ENCODE data around the gene TMEM236. TPM values are rescaled to one million over a fixed set of nuclear protein-coding genes. Genes with fewer than 3 reads are reported as not detected.

The TMEM236 gene
- total and polyA plus RNA-seq, 2 donors (not counting 3 experiments of a cell fraction or from before 2014, with no cell fraction given), result 0.24 to 0.29 TPM

DNA sequence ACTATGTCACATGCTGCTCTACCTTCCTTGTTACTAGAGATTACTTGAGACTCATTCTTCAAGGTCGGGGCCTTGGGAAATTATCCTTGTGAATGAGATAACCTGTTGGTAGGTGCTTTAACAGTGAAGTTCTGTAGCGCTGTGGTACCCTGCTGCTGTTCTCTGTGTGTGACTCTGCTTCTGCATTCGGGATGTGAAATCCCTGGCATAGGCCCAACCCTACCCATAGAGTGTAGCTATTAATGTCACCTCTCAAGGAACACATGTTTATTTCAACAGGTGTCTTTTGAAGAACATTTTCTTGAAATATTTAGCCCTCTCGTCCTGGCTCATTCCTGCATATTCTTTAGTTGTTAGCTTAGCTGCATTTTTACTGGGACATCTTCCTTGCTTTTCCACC, 41.8 kb upstream of the TMEM236 start:
- peaks cover 5 to 11% of the 10 kb centered on the region in 2 experiments for H3K36me3 ChIP-seq (ENCODE audit: control insufficient read depth in 2 of 2, extremely low read depth in 1 of 2, insufficient read depth in 2 of 2, low read length in 2 of 2)
- no peak overlapping the region for H3K4me3 ChIP-seq (replicated peaks in 1 of 3; ENCODE audit: insufficient read depth in 1 of 3, low read depth in 1 of 3, low read length in 3 of 3)
- DNase-seq (ENCODE audit: low read depth, low spot score) (no peak), FAIRE-seq (no peak)
- TF ChIP-seq JUN (IDR thresholded peaks at IDR 0.05; ENCODE audit: borderline replicate concordance, insufficient read depth, insufficient read length, low read depth) (no peak), FOS (IDR thresholded peaks at IDR 0.05; ENCODE audit: borderline replicate concordance, insufficient read depth, low read length) (no peak), GATA2 (IDR thresholded peaks at IDR 0.05; ENCODE audit: insufficient read depth, insufficient read length, low read depth, low read length) (no peak), MYC (IDR thresholded peaks at IDR 0.05; ENCODE audit: low read depth, low read length) (no peak), EZH2 (IDR thresholded peaks at IDR 0.05; ENCODE audit: borderline replicate concordance, low read depth, low read length, severe bottlenecking) (no peak), POLR2A (IDR thresholded peaks at IDR 0.05; ENCODE audit: low read depth, low read length) (no peak), POLR2AphosphoS5 (IDR thresholded peaks at IDR 0.05; ENCODE audit: insufficient read depth, low read depth, low read length) (no peak)
- TF ChIP-seq, protein P1, sequence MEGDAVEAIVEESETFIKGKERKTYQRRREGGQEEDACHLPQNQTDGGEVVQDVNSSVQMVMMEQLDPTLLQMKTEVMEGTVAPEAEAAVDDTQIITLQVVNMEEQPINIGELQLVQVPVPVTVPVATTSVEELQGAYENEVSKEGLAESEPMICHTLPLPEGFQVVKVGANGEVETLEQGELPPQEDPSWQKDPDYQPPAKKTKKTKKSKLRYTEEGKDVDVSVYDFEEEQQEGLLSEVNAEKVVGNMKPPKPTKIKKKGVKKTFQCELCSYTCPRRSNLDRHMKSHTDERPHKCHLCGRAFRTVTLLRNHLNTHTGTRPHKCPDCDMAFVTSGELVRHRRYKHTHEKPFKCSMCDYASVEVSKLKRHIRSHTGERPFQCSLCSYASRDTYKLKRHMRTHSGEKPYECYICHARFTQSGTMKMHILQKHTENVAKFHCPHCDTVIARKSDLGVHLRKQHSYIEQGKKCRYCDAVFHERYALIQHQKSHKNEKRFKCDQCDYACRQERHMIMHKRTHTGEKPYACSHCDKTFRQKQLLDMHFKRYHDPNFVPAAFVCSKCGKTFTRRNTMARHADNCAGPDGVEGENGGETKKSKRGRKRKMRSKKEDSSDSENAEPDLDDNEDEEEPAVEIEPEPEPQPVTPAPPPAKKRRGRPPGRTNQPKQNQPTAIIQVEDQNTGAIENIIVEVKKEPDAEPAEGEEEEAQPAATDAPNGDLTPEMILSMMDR (IDR thresholded peaks at IDR 0.05; ENCODE audit: extremely low read depth in 1 of 2, insufficient read depth in 1 of 2, low read depth in 1 of 2, low read length in 2 of 2), result no peak
- TF ChIP-seq, protein P2, sequence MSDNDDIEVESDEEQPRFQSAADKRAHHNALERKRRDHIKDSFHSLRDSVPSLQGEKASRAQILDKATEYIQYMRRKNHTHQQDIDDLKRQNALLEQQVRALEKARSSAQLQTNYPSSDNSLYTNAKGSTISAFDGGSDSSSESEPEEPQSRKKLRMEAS (IDR thresholded peaks at IDR 0.05; ENCODE audit: insufficient read depth, insufficient read length), result no peak
- ChIA-PET CTCF (interaction anchor here (0.5 to 1.1 kb wide), 2 partner anchors 26 to 301 kb away, joined by 3 to 4 read pairs; no protein-coding TSS in a partner anchor), POLR2A (no interaction called here)
- no peaks in the 10 kb centered on the region for H3K9me3 ChIP-seq (replicated peaks; ENCODE audit: control insufficient read depth, insufficient read depth, low read length)
- no TSS peak for BruUV-seq (replicated peaks)
- no peak overlapping the region for H2AFZ ChIP-seq (ENCODE audit: low read depth, low read length)
- no peaks in the 10 kb centered on the region for H3K79me2 ChIP-seq (ENCODE audit: control insufficient read depth, insufficient read depth, low read length)
- intact Hi-C loops (cut with micrococcal nuclease) (no loop called here), dilution Hi-C loops (cut with MboI; ENCODE audit: extremely low pct_ligation_motif_present, low sequenced_read_pairs) (no loop called here)
- no peaks in the 10 kb centered on the region for H3K4me1 ChIP-seq (ENCODE audit: control insufficient read depth, extremely low read depth, insufficient read depth, low read length)
- no peak overlapping the region for H3K27ac ChIP-seq (ENCODE audit: insufficient read depth, low read depth, low read length)
- no peaks in the 10 kb centered on the region for H3K27me3 ChIP-seq (ENCODE audit: control insufficient read depth in 2 of 2, insufficient read depth in 2 of 2, low read length in 2 of 2)
- H3K4me2 ChIP-seq (ENCODE audit: insufficient read depth, low read length), result no peak overlapping the region
- H4K20me1 ChIP-seq (replicated peaks; ENCODE audit: control insufficient read depth, extremely low read depth, insufficient read depth, low read length), result no peaks in the 10 kb centered on the region
- H3K9me1 ChIP-seq (replicated peaks; ENCODE audit: control insufficient read depth, extremely low read depth, insufficient read depth, low read length), result no peaks in the 10 kb centered on the region
- H3K9ac ChIP-seq (replicated peaks; ENCODE audit: extremely low read depth, insufficient read depth, low read length), result no peak overlapping the region
